Measurements from ENCODE around the gene CELSR1.

The CELSR1 gene

DNA sequence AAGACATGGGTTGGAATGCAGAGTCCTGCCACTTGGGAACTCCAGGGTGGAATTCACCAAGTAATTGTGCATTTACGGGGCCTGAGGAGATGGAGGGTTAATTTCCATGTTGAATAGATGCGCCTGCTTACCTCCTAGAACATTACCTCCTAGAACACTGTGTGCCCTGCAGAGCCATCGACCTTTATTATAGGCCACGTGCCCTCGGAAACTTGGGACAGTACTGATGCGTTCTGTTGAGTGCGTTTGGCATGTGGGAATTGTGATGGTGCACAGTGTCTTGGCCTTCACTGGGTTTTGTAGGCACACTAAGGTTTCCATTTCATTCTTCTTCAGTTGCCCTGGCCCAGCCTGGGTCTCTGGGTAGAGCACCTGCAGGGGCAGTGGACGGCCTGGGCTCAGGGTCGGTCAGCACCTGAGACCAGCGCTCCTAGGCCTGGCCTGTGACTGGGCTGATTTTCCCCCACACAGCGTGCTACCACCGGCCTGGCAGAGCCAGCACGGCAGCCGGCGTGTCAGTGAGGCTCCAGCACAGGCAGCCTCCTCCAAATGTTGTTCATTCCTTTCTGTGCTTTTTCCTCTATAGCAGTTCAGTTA, 189.2 kb downstream of the CELSR1 start:
- TF ChIP-seq, protein P1, sequence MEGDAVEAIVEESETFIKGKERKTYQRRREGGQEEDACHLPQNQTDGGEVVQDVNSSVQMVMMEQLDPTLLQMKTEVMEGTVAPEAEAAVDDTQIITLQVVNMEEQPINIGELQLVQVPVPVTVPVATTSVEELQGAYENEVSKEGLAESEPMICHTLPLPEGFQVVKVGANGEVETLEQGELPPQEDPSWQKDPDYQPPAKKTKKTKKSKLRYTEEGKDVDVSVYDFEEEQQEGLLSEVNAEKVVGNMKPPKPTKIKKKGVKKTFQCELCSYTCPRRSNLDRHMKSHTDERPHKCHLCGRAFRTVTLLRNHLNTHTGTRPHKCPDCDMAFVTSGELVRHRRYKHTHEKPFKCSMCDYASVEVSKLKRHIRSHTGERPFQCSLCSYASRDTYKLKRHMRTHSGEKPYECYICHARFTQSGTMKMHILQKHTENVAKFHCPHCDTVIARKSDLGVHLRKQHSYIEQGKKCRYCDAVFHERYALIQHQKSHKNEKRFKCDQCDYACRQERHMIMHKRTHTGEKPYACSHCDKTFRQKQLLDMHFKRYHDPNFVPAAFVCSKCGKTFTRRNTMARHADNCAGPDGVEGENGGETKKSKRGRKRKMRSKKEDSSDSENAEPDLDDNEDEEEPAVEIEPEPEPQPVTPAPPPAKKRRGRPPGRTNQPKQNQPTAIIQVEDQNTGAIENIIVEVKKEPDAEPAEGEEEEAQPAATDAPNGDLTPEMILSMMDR (conservative IDR thresholded peaks at IDR 0.05; ENCODE audit: control insufficient read depth, insufficient read depth, low read depth, low read length): no peak

DNA sequence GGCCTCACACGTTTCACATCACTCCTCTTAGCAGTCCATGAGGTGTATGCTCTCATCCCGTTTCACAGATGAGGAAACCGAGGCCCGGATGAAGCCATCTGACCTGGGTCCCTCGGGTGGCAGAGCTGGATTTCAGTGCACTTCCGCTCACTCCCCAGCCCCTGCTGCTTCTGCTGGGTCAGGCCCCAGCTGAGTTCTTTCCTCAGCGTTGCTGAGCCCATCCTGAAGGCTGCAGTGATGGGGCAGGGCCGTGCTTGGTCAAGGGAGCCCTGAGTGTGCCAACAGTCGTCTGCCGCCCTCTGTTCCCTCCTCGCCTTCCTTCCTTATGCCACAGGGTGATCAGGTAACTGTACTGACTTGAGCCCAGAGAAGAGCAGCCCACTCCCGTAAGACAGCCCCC, 189.8 kb downstream of the CELSR1 start:
- TF ChIP-seq, protein P1 (conservative IDR thresholded peaks at IDR 0.05; ENCODE audit: control insufficient read depth, insufficient read depth, low read depth, low read length): no peak
- no peak for DNase-seq (ENCODE audit: low read depth)
- no peak overlapping the region for H3K4me3 ChIP-seq (ENCODE audit: control insufficient read depth, low read depth, low read length)

More for the DNA sequence above, 189.2 kb downstream of the CELSR1 start:
- no peak overlapping the region for H3K4me3 ChIP-seq (ENCODE audit: control insufficient read depth, low read depth, low read length)
- no peak for DNase-seq (ENCODE audit: low read depth)

DNA sequence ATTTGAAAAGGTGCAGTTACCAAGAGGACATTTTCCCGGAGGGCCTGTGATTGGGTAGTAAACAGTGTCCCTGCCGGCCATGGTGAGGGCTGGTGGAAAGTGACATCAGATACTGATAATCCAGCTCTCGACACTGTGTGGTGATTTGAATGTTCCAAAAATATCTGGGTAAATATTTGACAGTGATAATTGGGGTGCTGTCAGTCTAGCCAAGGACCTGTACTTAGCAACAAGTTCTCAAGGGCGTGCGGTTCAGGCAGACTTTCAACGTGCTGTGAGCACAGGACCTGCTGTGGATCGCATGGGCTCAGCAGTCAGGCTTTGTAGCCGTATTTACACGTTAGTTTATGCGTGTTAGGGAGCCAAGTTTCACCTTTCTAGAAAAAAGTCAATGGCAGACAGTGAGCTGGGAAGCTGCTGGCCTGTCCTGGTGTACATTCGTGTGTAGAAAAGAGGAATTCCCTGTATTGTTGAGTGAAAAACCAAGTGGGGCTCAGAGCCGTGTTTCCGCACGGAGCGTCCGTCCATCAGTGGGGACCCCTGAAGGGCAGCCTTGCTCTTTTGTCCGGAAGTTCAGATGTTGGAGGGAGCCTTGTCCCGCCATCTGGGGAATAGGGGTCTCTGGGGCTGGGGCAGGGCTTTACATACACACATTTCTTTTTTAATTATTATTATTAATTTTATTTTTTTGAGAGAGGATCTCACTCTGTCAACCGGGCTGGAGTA, 190.6 kb downstream of the CELSR1 start:
- TF ChIP-seq, protein P1 (conservative IDR thresholded peaks at IDR 0.05; ENCODE audit: control insufficient read depth, insufficient read depth, low read depth, low read length): no peak
- DNase-seq (ENCODE audit: low read depth): no peak
- H3K4me3 ChIP-seq (ENCODE audit: control insufficient read depth, low read depth, low read length): no peak overlapping the region

DNA sequence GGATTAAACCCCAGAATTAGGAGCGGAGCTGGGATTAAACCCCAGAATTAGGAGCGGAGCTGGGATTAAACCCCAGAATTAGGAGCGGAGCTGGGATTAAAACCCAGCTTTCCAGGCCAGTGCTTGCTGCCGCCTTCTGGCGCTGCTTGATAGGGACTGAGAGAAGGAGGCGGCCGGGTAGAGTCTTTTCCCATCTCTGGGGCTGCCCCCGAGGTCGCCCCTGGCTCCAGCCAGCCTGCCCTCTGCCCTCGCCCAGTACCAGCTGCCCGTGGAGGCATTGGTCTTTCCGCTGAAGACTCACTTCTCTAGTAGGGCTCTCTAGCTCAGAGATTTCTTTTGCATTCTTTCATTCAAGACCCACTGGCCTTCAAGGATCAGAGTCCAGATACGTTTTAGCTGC, 196.7 kb downstream of the CELSR1 start:
- TF ChIP-seq, protein P1 (conservative IDR thresholded peaks at IDR 0.05; ENCODE audit: control insufficient read depth, insufficient read depth, low read depth, low read length): no peak
- H3K4me3 ChIP-seq (ENCODE audit: control insufficient read depth, low read depth, low read length): no peak overlapping the region
- DNase-seq (ENCODE audit: low read depth): no peak

DNA sequence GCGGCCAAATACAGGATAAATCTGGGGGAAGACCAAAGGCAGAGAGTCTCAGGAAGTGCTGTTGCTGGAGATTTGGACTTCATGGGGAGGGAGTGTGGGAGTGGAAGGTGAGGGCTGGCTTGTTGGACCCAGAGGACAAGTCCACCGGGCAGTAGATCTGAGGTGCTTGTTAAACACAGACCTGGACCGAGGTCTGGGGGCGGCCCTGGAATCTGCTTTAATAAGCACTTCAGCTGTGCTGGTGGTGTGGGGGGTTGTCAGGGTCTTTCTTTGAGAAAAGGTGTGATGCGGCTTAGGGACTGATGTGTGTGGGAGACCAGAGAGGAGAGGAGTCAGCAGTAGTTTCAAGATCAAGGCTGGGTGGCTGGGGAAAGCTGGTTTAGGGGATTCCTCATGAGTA, 197.5 kb downstream of the CELSR1 start:
- TF ChIP-seq, protein P1 (conservative IDR thresholded peaks at IDR 0.05; ENCODE audit: control insufficient read depth, insufficient read depth, low read depth, low read length): no peak
- H3K4me3 ChIP-seq (ENCODE audit: control insufficient read depth, low read depth, low read length): no peak overlapping the region

DNA sequence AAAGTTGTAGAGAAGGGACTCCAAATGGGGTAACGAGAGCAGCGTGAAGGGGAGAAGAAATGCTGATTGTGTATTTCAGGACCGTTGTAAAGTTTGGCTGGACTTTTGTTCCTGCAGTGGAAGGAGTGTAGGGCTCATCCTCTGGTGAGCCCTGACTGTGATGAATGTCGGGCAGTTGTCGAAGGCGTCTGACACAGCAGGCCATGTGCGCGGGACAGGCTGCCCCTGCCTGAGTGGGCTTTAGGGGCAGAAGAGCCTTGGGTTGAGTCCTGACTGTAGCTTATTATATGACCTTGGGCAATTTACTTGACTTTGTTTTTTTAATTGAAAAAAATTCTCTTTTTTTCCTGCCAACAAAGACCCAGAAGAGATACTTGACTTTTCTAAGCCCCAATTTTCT, 198.8 kb downstream of the CELSR1 start:
- no peak for DNase-seq (ENCODE audit: low read depth)
- TF ChIP-seq, protein P1 (conservative IDR thresholded peaks at IDR 0.05; ENCODE audit: control insufficient read depth, insufficient read depth, low read depth, low read length): no peak
- H3K4me3 ChIP-seq (ENCODE audit: control insufficient read depth, low read depth, low read length): no peak overlapping the region

More for the DNA sequence above, 197.5 kb downstream of the CELSR1 start:
- DNase-seq (ENCODE audit: low read depth): no peak
